ENCODE measurements around the gene MPC1.
"Not testable (repeated sequence)": the region's sequence is repeated elsewhere in the genome, so short reads cannot be mapped to it uniquely, and the experiment has no call there.

MPC1 gene

GRCh38 chr6:166405386-166405785 lies 22.6 kb upstream of the MPC1 start:
- DNase-seq, result no peak

GRCh38 chr6:166402582-166403277 lies 20.0 kb upstream of the MPC1 start:
- no peak for DNase-seq

GRCh38 chr6:166400649-166401250 lies 18.0 kb upstream of the MPC1 start:
- peak; percentile 53 for DNase-seq

- DNase-seq, result no peak
Measured at GRCh38 chr6:166400181-166400580, 17.4 kb upstream of the MPC1 start.

- no peak for DNase-seq
Measured at GRCh38 chr6:166398348-166398747, 15.6 kb upstream of the MPC1 start.

GRCh38 chr6:166397849-166398248 lies 15.1 kb upstream of the MPC1 start:
- DNase-seq, result no peak

- DNase-seq, result no peak
Measured at GRCh38 chr6:166395778-166396177, 13.0 kb upstream of the MPC1 start.

- DNase-seq, result no peak
Measured at GRCh38 chr6:166395351-166395750, 12.6 kb upstream of the MPC1 start.

- DNase-seq, result no peak
Measured at GRCh38 chr6:166394036-166394892, 11.5 kb upstream of the MPC1 start.

- DNase-seq, result no peak
Measured at GRCh38 chr6:166393535-166393823, 10.7 kb upstream of the MPC1 start.

- DNase-seq, result not testable (repeated sequence)
Measured at GRCh38 chr6:166392755-166393534, 10.2 kb upstream of the MPC1 start.

GRCh38 chr6:166389119-166389518 lies 6.4 kb upstream of the MPC1 start:
- peak; percentile 57 for DNase-seq

GRCh38 chr6:166388290-166389004 lies 5.7 kb upstream of the MPC1 start:
- no peak for DNase-seq

- DNase-seq, result peak; percentile 23
Measured at GRCh38 chr6:166387642-166388289, 5.0 kb upstream of the MPC1 start.

- not testable (repeated sequence) for DNase-seq
Measured at GRCh38 chr6:166387098-166387497, 4.4 kb upstream of the MPC1 start.

- DNase-seq, result no peak
Measured at GRCh38 chr6:166386111-166386510, 3.4 kb upstream of the MPC1 start.

- DNase-seq, result not testable (repeated sequence)
Measured at GRCh38 chr6:166383802-166384363, 1.1 kb upstream of the MPC1 start.

- no peak for DNase-seq
Measured at GRCh38 chr6:166382500-166382932, 224 bp downstream of the MPC1 start.

- DNase-seq, result peak; percentile 78
Measured at GRCh38 chr6:166381733-166382499, 824 bp downstream of the MPC1 start.

GRCh38 chr6:166381381-166381732 lies 1.4 kb downstream of the MPC1 start:
- no peak for DNase-seq

- no peak for DNase-seq
Measured at GRCh38 chr6:166379800-166380199, 2.9 kb downstream of the MPC1 start.

Data from MV-4-11 (cell line).